Stimulated activated CD8-positive, alpha-beta memory T cell treated with anti-CD3 and anti-CD28 coated beads, Interleukin-2, amount 100 ng/mL, for 1 hour (primary cell): ENCODE measurements around the gene CACHD1.

ENCODE experiments used
- DNase-seq, 2 donors: peaks; one replicate each; pipeline ENCODE4 v3.0.0-alpha.2; 2020; ENCODE audit warnings: low read depth in 2 of 2

Gene CACHD1

GRCh38 chr1:64549464-64550239, 79.7 kb downstream of the CACHD1 start:
- DNase-seq: no peak

DNA sequence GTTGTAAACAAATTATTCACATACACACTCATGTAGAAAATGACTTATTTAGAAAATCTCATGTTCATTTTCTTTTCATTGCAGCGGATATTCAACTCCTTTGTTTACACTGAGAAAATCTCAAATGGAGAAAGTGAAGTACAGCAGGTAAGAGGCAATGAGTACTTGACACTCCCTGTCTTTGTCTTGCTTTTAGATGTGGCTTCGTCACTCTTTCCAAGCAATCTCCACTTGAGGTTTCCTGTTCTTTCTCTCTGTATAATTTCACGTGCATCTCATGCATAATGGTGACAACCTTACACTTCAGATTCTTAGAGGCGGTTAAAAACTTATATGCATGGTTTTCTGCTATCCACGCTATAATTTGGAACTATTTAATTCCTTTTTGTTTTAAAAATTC, 80.6 kb downstream of the CACHD1 start:
- DNase-seq: no peak

GRCh38 chr1:64550946-64551605, 81.1 kb downstream of the CACHD1 start:
- no peak for DNase-seq

DNA sequence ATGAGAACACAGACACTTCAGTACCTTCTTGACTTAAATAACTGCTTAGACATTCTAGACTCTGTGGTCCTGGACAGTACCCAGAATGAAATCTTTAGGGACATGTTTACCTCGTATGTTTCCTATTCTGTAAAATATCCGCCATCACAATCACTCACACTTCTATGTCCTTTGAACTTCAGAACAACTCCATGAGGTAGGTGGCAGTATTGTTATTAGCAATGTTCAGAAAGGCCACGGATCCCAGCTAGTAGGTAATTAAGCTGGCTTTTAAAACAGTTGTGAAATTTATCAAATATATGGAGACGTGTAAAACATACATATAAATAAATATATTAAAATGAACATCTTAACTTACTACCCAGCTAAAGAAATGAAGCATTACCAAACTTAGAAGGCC, 83.4 kb downstream of the CACHD1 start:
- no peak for DNase-seq

GRCh38 chr1:64555947-64556346, 86.0 kb downstream of the CACHD1 start:
- no peak for DNase-seq

GRCh38 chr1:64561993-64562392, 92.1 kb downstream of the CACHD1 start:
- no peak for DNase-seq

DNA sequence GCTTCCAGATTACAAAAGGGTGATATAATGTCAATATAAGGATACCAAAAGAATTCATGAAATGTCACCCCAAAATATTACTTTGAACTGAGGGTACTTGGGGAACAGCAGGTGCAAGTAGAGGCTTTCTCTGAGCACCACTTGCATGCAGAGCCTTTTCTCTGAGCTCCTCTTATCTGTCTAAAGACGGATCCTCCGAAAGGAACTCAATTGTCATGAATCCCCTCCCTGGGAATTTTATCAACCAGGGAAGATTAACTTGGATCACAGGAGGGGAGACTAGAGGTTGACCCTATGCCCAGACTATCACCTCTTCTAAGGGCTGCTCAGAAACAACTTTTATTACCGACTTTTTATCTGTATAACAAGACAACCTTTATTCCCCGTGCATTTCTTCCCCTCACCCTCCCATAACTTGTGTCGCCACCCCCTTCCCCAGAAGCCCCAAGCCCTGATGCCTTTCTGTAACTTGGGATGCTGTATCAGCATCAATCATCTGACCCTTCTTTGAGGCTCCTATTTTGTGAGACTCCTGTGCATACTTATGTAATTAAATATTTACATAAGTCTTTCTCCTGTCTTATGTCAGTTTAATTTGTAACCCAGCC, 94.1 kb downstream of the CACHD1 start:
- no peak for DNase-seq

- DNase-seq: no peak
These were observed 95.0 kb downstream of the CACHD1 start for GRCh38 chr1:64564891-64565290.

- DNase-seq: no peak
These were observed 97.7 kb downstream of the CACHD1 start for GRCh38 chr1:64567426-64568170.

GRCh38 chr1:64568171-64568450, 98.2 kb downstream of the CACHD1 start:
- no peak for DNase-seq

GRCh38 chr1:64569411-64569810, 99.5 kb downstream of the CACHD1 start:
- no peak for DNase-seq

- no peak for DNase-seq
These were observed 100.4 kb downstream of the CACHD1 start for GRCh38 chr1:64570267-64570855.

DNA sequence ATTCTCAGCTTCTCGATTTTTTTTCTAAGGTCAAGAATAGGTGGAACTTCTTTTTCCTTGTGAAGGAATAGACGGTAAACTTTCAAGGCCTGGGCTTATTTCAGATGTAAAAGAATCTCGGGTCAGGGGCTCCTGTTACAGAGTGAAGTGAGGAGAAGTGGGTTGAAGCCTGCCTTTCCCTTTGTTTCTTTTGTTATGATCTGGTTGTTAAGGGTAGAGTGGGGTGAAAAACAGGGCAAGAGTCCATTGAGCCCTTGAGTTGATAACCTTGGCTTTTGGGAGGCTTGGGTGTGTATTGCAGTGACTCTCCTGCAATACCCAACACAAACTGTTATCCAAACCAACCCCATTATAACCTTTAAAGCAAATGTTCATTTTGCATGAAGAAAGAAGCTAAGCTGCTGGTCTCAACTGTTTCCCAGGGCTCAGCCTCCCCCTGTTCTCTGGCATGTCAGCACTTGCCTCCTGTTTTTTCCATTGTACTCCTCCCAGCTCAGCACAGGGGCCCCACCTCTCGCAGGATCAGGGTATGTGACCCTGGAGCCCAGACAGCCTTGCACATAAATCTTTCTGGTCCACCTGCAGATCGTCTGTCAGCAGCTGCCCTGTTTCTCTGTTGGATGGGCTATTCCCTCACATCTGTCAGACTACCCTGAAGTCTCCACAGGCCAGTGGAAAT, 102.4 kb downstream of the CACHD1 start:
- no peak for DNase-seq

GRCh38 chr1:64574301-64574700, 104.4 kb downstream of the CACHD1 start:
- no peak for DNase-seq

- no peak for DNase-seq
These were observed 106.2 kb downstream of the CACHD1 start for GRCh38 chr1:64575881-64576676.

GRCh38 chr1:64578270-64578973, 108.5 kb downstream of the CACHD1 start:
- no peak for DNase-seq

- no peak for DNase-seq
These were observed 109.8 kb downstream of the CACHD1 start for GRCh38 chr1:64579767-64580166.

DNA sequence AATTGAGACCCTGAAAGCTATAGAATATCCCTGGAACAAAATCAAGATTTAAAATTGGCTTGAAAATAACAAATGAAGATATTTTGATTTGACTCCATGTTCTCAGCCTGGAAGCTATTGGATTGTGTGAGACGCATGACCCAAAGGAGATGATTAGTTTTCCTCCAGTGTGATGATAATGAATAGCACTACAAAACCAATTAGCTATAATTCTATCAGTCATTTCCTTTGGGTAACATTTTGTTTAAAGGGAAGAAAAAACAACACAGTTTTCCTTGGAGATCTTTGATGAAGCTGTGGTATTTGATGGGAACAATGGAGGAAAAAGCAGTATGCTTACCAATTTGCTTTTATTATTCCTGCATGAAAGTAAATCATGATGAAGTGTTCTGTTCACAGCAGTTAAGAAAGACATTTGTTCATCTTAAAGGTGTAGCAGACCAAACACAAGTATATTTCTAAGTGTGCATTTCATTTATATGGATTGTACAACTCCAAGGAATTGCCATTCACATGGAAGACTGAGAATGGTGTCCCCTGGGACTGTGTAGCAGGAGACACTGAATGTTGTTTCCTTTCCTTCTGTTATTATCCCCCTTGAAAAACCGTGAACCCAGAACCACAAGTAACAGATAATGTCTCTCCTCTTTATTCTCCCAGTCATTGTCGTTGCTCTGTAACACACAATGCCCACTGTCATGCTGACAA, 111.4 kb downstream of the CACHD1 start:
- DNase-seq: no peak

DNA sequence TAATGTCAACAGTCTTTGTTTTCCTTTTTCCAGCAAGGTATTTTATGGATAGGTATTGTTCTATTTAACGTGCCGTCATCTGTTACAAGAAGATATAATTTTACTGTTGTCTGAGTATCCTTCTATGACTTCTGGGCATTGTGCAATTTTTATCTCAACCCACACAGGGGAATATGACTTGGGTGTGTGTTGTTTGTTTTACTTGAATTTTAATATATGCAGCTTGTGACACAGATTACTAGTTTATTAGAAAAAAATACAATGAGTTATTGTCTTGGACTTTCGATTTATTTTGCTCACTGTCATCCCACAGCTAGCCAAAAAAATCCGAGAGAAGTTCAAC, 111.9 kb downstream of the CACHD1 start:
- no peak for DNase-seq

- no peak for DNase-seq
These were observed 114.5 kb downstream of the CACHD1 start for GRCh38 chr1:64584479-64584878.
